PC-9 (cell line): ENCODE data around the gene CREG1.

Experiments used
- CTCF ChIP-seq: fragments of 200-600 bp; sonication (generic); conservative IDR thresholded peaks from 2 replicates; pipeline ENCODE4 v1.6.1; 2017; ENCODE audit warnings: mixed run types, antibody characterized with exemption, mild to moderate bottlenecking, moderate library complexity
- EZH2 ChIP-seq: fragments of 200-600 bp; sonication (generic); IDR thresholded peaks from 2 replicates; pipeline ENCODE4 v1.8.0; 2017; ENCODE audit warnings: antibody characterized with exemption, low read depth

GRCh38 chr1:167578939-167579521, 25.5 kb upstream of the CREG1 start:
- TF ChIP-seq EZH2 (no peak), CTCF (no peak)
